DND-41 (cell line): ENCODE measurements around the gene PAGE4.

Experiments
- EZH2 ChIP-seq: IDR thresholded peaks from 3 replicates; pipeline ENCODE4 v1.6.1; 2012; ENCODE audit warnings: borderline replicate concordance, low read depth, mild to moderate bottlenecking, moderate library complexity, low read length, inconsistent platforms; ENCODE audit not compliant: severe bottlenecking
- TF ChIP-seq, protein P1 (sequence below): IDR thresholded peaks from 2 replicates; pipeline ENCODE4 v1.5.1; 2012; ENCODE audit warnings: borderline replicate concordance, low read length, moderate library complexity, mild to moderate bottlenecking; ENCODE audit not compliant: poor library complexity, severe bottlenecking; ENCODE audit errors: extremely low read depth

DNA sequence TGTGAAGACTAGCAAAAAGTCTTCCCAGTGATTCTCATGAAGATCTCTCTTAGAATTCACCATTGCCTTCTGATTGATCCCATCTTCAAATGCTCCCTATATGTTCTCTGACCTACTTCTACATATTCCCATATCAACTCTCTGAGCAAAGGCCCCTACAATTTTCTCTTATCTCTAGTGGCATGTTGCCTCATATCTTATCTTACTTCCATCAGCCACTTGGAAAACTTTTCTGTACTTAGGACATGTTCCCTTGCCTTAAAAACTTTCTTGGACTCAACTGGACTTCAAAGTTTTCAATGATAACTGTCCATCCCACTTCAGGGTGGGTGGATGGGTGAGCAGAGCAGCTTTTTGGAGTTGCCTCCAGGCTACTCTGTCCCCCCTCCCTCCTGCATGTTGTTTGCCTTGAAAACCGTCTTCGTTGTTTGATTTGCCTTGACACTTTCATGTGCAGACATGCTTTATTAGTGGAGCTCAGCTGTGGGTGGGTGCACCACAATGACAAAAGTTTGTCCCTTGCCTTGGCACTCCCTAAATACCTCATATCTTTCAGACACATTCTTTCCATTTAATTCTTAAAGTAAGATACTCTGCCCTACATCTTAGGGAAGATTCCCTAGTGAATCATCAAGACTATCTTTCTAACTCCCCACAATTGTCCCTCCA is 31.9 kb downstream of the PAGE4 start:
- no peak for TF ChIP-seq EZH2
- TF ChIP-seq, protein P1, sequence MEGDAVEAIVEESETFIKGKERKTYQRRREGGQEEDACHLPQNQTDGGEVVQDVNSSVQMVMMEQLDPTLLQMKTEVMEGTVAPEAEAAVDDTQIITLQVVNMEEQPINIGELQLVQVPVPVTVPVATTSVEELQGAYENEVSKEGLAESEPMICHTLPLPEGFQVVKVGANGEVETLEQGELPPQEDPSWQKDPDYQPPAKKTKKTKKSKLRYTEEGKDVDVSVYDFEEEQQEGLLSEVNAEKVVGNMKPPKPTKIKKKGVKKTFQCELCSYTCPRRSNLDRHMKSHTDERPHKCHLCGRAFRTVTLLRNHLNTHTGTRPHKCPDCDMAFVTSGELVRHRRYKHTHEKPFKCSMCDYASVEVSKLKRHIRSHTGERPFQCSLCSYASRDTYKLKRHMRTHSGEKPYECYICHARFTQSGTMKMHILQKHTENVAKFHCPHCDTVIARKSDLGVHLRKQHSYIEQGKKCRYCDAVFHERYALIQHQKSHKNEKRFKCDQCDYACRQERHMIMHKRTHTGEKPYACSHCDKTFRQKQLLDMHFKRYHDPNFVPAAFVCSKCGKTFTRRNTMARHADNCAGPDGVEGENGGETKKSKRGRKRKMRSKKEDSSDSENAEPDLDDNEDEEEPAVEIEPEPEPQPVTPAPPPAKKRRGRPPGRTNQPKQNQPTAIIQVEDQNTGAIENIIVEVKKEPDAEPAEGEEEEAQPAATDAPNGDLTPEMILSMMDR = no peak
